ENCODE data around the gene SPIRE1. TPM values are rescaled to one million over a fixed set of nuclear protein-coding genes. Genes with fewer than 3 reads are reported as not detected.

The SPIRE1 gene
- total RNA-seq, 1 experiment from 2014 or later = 16.6 TPM

GRCh38 chr18:12608301-12608700 lies 49.6 kb downstream of the SPIRE1 start:
- no peak for DNase-seq
- Mint-ChIP-seq H3K36me3 (ENCODE audit: insufficient read depth in 1 of 3, low read depth in 3 of 3) (no peaks in the 10 kb centered on the region), H3K4me3 (no peak overlapping the region), H3K9me3 (no peaks in the 10 kb centered on the region), H3K27ac (peak overlapping the region in 1 of 3 experiments; percentile 59; a peak in 1 of 7 replicates), H3K4me1 (peaks cover 39 to 42% of the 10 kb centered on the region in 2 experiments), H3K27me3 (ENCODE audit: low read depth) (no peaks in the 10 kb centered on the region)
- Histone ChIP-seq H3T11ph (ENCODE audit: low read length) (no peak overlapping the region), H4K5ac (ENCODE audit: insufficient read length, low read depth, low read length) (no peak overlapping the region), H3K23ac (ENCODE audit: insufficient read length, low read depth, low read length) (no peak overlapping the region), H2AK5ac (ENCODE audit: insufficient read length, low read length) (no peak overlapping the region), H2BK20ac (ENCODE audit: low read depth, low read length, poor library complexity, severe bottlenecking) (no peak overlapping the region), H2BK5ac (ENCODE audit: insufficient read length, low read length) (no peak overlapping the region), H3K79me2 (ENCODE audit: insufficient read depth, low read length) (no peaks in the 10 kb centered on the region), H3K18ac (ENCODE audit: insufficient read length, low read depth, low read length) (no peak overlapping the region), H2BK15ac (ENCODE audit: low read depth, low read length) (no peak overlapping the region), H2BK12ac (ENCODE audit: insufficient read length, low read depth, low read length) (no peak overlapping the region), H2AFZ (ENCODE audit: low read length) (no peak overlapping the region), H3K9ac (ENCODE audit: extremely low read depth, insufficient read length, low read length) (no peak overlapping the region), H4K20me1 (ENCODE audit: control insufficient read depth, insufficient read depth, insufficient read length) (no peaks in the 10 kb centered on the region), H4K91ac (ENCODE audit: insufficient read length, low read depth, low read length) (no peak overlapping the region), H3K23me2 (ENCODE audit: insufficient read length, low read depth, low read length, poor library complexity, severe bottlenecking) (peaks cover 2% of the 10 kb centered on the region), H3K56ac (ENCODE audit: insufficient read length, low read depth, low read length) (no peak overlapping the region), H3K27ac (ENCODE audit: insufficient read length, low read depth, low read length) (no peak overlapping the region), H3K4me1 (ENCODE audit: insufficient read depth, low read length) (peaks cover 2% of the 10 kb centered on the region; the same call in 1 of the 2 replicates), H4K8ac (replicated peaks; ENCODE audit: insufficient read length, low read depth, low read length) (no peak overlapping the region), H2BK120ac (ENCODE audit: low read depth, low read length, poor library complexity, severe bottlenecking) (no peak overlapping the region), H3K9me3 (ENCODE audit: control insufficient read depth, low read depth, low read length) (no peaks in the 10 kb centered on the region), H3K14ac (ENCODE audit: insufficient read depth, low read length) (no peak overlapping the region), H3K4ac (ENCODE audit: low read depth, low read length) (no peak overlapping the region), H3K4me2 (ENCODE audit: insufficient read depth, insufficient read length, low read length) (no peak overlapping the region), H3K79me1 (ENCODE audit: insufficient read depth, low read depth, low read length, poor library complexity, severe bottlenecking) (peaks cover 4% of the 10 kb centered on the region), H3K27me3 (ENCODE audit: insufficient read depth, low read length) (no peaks in the 10 kb centered on the region)
- WGBS (ENCODE audit: extremely low coverage, insufficient read length, low lambda C conversion rate) = no CpG with 5 or more reads among the region's 1 CpG
- no peak for TF ChIP-seq CTCF (conservative IDR thresholded peaks at IDR 0.05)

Measured in H9 (cell line).